A673 (cell line): ENCODE data around the gene EEF1B2. TPM values are rescaled to one million over a fixed set of nuclear protein-coding genes. Genes with fewer than 3 reads are reported as not detected.

Experiments
- BruUV-seq: library from RNA; stranded (reverse); fragments of 400-500 nt; replicated peaks from 2 replicates; lab custom pipeline; 2021; lab: Mats Ljungman, UMichigan
- CTCF ChIA-PET: fragments of 300-600 bp; sonication (Branson Sonifier 250); formaldehyde crosslinking; loops from one replicate; lab custom pipeline; 2022; ENCODE audit warnings: antibody characterized with exemption; lab: Charles Lee
- POLR2A ChIA-PET: fragments of 300-600 bp; sonication (Branson Sonifier 250); formaldehyde crosslinking; loops from one replicate; lab custom pipeline; 2022; ENCODE audit warnings: antibody characterized with exemption; ENCODE audit not compliant: low non-redundant PET; lab: Charles Lee
- DNase-seq: peaks from one replicate; pipeline ENCODE4 v3.0.0-alpha.2; 2015; ENCODE audit warnings: low spot score
- H3K27ac ChIP-seq: fragments of 200-600 bp; sonication (generic); 2 replicates; pipeline ENCODE4 v1.5.1; 2016; ENCODE audit warnings: mixed run types, low read depth, mild to moderate bottlenecking, mixed read lengths, antibody characterized with exemption, low read length; ENCODE audit not compliant: poor library complexity, severe bottlenecking
- H3K27me3 ChIP-seq: fragments of 200-600 bp; sonication (generic); replicated peaks from 2 replicates; pipeline ENCODE4 v1.6.1; 2017; ENCODE audit warnings: mixed run types, low read depth, mild to moderate bottlenecking, mixed read lengths, antibody characterized with exemption, low read length; ENCODE audit not compliant: insufficient read depth, poor library complexity
- H3K36me3 ChIP-seq: fragments of 200-600 bp; sonication (generic); 2 replicates; pipeline ENCODE4 v1.6.1; 2016; ENCODE audit warnings: mixed run types, mild to moderate bottlenecking, mixed read lengths, antibody characterized with exemption, low read length; ENCODE audit not compliant: insufficient read depth, poor library complexity, severe bottlenecking
- H3K4me1 ChIP-seq: fragments of 200-600 bp; sonication (generic); 2 replicates; pipeline ENCODE4 v1.6.1; 2017; ENCODE audit warnings: mixed run types, mild to moderate bottlenecking, mixed read lengths, antibody characterized with exemption, low read length; ENCODE audit not compliant: insufficient read depth, poor library complexity, severe bottlenecking
- H3K4me3 ChIP-seq: fragments of 200-600 bp; sonication (generic); 2 replicates; pipeline ENCODE4 v1.5.1; 2016; ENCODE audit warnings: low read depth, mixed run types, mild to moderate bottlenecking, mixed read lengths, low read length; ENCODE audit not compliant: poor library complexity, severe bottlenecking
- H3K9me3 ChIP-seq: fragments of 200-600 bp; sonication (generic); 2 replicates; pipeline ENCODE4 v1.6.1; 2016; ENCODE audit warnings: mixed run types, low read depth, mild to moderate bottlenecking, mixed read lengths, antibody characterized with exemption, low read length; ENCODE audit not compliant: poor library complexity, severe bottlenecking
- EZH2 ChIP-seq: fragments of 200-600 bp; sonication (generic); IDR thresholded peaks from 2 replicates; pipeline ENCODE4 v1.6.1; 2017; ENCODE audit warnings: borderline replicate concordance, low read depth, mild to moderate bottlenecking, mixed read lengths, antibody characterized with exemption, low read length; ENCODE audit not compliant: poor library complexity, severe bottlenecking
- intact Hi-C: fragments of 100-400 bp; cut with micrococcal nuclease; formaldehyde crosslinking; loops from one replicate; pipeline ENCODE4 v1.10.0; 2022; ENCODE audit not compliant: unreplicated experiment
- total RNA-seq: library from RNA; stranded (reverse); gene quantifications from 2 replicates; pipeline ENCODE4 v1.2.3, GENCODE V29; 2021
- TF ChIP-seq, protein P1 (sequence below): fragments of 300-800, 200-600 bp; sonication (generic); conservative IDR thresholded peaks from 2 replicates; pipeline ENCODE4 v1.5.1; 2017; ENCODE audit warnings: low read depth, mild to moderate bottlenecking, antibody characterized with exemption, low read length, moderate library complexity, mixed read lengths

Gene EEF1B2
- total RNA-seq, 1 experiment from 2014 or later = 629 TPM

GRCh38 chr2:206192157-206192556 lies 32.5 kb downstream of the EEF1B2 start:
- Histone ChIP-seq H3K36me3 (no peaks in the 10 kb centered on the region), H3K4me1 (no peaks in the 10 kb centered on the region), H3K27ac (no peak overlapping the region), H3K27me3 (no peaks in the 10 kb centered on the region), H3K9me3 (no peaks in the 10 kb centered on the region), H3K4me3 (no peak overlapping the region)
- POLR2A ChIA-PET = no interaction called here
- TF ChIP-seq, protein P1, sequence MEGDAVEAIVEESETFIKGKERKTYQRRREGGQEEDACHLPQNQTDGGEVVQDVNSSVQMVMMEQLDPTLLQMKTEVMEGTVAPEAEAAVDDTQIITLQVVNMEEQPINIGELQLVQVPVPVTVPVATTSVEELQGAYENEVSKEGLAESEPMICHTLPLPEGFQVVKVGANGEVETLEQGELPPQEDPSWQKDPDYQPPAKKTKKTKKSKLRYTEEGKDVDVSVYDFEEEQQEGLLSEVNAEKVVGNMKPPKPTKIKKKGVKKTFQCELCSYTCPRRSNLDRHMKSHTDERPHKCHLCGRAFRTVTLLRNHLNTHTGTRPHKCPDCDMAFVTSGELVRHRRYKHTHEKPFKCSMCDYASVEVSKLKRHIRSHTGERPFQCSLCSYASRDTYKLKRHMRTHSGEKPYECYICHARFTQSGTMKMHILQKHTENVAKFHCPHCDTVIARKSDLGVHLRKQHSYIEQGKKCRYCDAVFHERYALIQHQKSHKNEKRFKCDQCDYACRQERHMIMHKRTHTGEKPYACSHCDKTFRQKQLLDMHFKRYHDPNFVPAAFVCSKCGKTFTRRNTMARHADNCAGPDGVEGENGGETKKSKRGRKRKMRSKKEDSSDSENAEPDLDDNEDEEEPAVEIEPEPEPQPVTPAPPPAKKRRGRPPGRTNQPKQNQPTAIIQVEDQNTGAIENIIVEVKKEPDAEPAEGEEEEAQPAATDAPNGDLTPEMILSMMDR = no peak
- TF ChIP-seq EZH2 = no peak
- CTCF ChIA-PET = no interaction called here
- intact Hi-C loops = no loop called here
- DNase-seq = no peak
- BruUV-seq = no TSS peak

GRCh38 chr2:206193671-206194357 lies 34.1 kb downstream of the EEF1B2 start:
- Histone ChIP-seq H3K27me3 (no peaks in the 10 kb centered on the region), H3K36me3 (no peaks in the 10 kb centered on the region), H3K27ac (no peak overlapping the region), H3K4me3 (no peak overlapping the region), H3K9me3 (no peaks in the 10 kb centered on the region), H3K4me1 (no peaks in the 10 kb centered on the region)
- no TSS peak for BruUV-seq
- intact Hi-C loops = no loop called here
- CTCF ChIA-PET = no interaction called here
- no peak for DNase-seq
- TF ChIP-seq, protein P1 = no peak
- no peak for TF ChIP-seq EZH2
- POLR2A ChIA-PET = no interaction called here

GRCh38 chr2:206198677-206199076 lies 39.0 kb downstream of the EEF1B2 start:
- POLR2A ChIA-PET = interaction anchor here (0.7 kb wide), 1 partner anchor 419 kb away, joined by 5 read pairs; no protein-coding TSS in a partner anchor
- H3K36me3 ChIP-seq = no peaks in the 10 kb centered on the region
- no peaks in the 10 kb centered on the region for H3K9me3 ChIP-seq
- CTCF ChIA-PET = no interaction called here
- DNase-seq = no peak
- H3K4me1 ChIP-seq = no peaks in the 10 kb centered on the region
- no peak overlapping the region for H3K4me3 ChIP-seq
- intact Hi-C loops = no loop called here
- TF ChIP-seq, protein P1 = no peak
- TF ChIP-seq EZH2 = no peak
- no peak overlapping the region for H3K27ac ChIP-seq
- BruUV-seq = no TSS peak
- no peaks in the 10 kb centered on the region for H3K27me3 ChIP-seq
